Hematopoietic multipotent progenitor cell treated with erythropoietin and hydrocortisone succinate and interleukin-3 and kit ligand, for 8 days (in vitro differentiated cells): ENCODE measurements around the gene KRT80.

ENCODE experiments used
- DNase-seq: peaks from one replicate; pipeline ENCODE4 v3.0.0-alpha.2; 2015

Gene KRT80

DNA sequence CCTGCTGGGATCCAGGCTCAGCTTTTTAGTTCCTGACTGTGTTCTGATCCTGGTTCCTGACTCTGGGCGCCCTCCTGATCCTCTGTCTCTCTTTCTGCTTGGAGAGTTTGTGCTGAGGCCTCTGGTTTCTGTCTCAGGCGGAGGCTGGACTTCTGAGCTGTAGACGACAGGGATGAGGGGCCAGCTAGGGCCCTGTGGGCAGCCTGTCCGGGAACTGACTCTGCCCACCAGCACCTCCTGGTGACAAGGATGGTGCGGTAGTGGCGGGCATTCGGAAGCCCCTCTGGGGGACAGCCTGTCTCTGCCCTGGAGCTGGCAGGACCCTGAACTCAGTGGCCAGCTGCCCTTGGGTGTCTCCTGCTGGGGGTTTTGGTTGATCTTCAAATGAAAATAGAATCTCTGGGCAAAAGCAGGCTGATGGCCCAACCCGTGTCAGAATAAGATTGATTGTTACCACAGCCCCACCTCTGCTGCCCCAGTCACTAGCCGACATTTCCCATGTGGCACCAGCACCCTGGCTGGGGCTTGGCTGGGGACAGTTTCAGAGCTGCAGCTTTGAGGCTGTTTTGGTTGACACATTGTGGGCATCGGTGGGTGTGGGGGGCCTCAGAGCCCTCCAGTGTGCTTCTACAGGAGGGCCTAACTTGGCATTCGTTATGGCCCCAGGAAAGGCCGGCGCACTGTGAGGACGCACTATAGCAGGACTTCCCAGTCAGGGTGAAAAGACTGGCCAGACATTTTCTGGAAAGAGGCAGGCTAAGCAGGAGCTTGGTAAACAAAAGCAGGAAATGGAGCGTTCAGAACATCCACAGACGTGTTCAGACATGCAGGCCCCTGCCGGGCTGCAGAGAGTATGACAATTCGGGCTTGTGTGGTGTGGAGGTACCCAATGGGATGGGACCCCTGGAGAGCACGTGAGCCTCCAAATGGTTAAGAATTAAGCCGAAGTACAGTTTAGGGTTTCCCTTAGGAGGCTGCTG is 16.2 kb downstream of the KRT80 start:
- DNase-seq, result no peak

DNA sequence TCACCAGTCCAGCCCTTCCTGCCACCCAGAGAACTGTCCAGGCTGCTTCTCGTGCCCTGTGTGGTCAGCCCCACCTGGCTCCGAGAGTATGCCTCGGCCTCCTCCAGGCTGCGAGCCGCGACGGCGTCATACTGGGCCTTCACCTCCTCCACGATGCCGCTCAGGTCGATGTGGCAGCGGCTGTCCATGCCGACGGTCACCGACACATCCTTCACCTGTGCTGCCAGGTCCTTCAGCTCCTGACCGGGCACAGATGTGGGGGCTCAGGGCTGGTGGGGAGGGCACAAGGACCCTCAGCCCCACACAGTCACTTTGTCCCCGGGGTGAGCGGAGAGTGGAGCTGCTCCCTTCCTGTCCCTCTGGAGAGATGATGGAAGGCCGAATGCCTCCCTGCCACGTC is 18.3 kb downstream of the KRT80 start:
- no peak for DNase-seq

DNA sequence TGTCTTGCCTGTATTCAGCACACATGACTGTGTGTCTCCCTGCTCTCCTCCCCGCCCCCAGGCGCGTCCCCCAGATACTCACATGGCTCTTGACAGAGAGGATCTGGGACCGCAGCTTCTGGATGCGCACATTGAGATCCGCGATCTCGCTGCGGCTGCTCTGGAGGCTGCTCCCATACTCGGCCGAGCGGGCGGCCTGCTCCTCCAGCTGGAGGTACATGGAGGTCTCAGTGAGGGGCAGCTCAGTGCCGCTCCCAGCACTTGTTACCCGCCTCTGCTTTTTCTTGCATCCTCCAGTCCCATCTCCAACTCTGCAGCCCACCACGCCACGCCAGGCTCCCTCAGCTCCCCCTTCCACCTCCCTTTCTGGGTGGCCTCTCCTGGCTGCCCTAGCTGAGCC is 18.9 kb downstream of the KRT80 start:
- DNase-seq, result no peak

DNA sequence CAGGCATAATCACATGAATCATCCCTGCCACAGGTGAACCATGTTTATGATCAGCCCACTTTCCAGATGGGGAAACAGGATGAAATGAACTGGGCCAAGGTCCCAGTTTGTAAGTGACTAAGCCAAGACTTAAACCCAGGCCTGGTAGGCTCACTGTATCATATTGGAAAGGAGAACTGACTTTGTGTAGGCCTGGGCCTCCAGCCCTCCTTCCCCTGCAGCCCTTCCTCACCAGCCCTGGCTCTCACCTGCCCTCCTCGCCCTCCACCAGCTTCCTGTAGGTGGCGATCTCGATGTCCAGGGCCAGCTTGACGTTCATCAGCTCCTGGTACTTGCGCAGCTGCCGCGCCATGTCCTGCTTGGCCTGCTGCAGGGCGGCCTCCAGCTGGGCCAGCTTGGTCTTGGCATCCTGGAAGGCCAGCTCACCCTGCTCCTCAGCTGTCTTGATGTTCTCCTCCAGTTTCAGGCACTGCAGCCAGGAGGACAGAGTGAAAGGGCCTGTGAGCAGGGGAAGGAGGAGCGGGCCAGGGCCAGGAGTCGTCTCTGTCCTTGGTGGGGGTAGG is 19.8 kb downstream of the KRT80 start:
- no peak for DNase-seq

DNA sequence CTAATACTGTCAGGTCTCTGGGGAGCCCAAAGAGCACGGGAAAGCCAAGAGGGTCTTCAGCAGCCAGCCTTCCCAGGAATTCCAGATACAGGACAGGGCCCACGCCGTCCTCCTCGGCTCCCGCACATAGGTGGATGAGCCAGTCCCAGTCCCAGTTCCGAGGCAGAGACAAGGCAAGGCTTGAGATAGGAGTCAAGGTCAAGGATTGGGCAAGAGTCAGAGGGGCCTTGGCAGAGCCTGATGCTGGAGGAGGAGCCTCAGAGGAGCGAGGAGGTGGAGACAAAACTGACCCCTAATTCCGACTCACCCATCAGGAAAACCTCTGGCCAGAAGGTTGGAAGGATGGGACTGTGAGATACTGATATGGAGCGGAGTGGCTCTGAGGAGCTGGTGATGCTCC is 21.0 kb downstream of the KRT80 start:
- no peak for DNase-seq

DNA sequence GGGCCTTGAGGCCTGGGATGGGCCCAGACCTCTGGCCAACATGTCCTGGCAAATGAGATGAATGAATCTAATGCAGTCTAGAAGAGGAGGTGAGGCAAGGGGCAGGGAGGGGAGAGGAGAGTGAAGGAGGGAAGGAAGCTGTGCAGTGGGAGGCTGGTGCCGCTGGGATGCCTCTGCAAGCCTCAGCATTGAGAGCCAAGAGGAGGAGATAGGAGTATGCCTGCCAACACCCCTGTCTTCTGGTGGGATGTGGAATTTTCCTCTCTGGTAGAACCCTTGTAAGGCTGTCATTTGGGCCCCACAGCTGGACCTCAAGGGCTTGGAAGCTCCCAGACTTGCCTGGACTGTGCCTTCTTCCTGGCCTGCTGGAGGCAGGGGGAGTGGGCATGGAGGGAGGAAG is 21.9 kb downstream of the KRT80 start:
- DNase-seq, result no peak

DNA sequence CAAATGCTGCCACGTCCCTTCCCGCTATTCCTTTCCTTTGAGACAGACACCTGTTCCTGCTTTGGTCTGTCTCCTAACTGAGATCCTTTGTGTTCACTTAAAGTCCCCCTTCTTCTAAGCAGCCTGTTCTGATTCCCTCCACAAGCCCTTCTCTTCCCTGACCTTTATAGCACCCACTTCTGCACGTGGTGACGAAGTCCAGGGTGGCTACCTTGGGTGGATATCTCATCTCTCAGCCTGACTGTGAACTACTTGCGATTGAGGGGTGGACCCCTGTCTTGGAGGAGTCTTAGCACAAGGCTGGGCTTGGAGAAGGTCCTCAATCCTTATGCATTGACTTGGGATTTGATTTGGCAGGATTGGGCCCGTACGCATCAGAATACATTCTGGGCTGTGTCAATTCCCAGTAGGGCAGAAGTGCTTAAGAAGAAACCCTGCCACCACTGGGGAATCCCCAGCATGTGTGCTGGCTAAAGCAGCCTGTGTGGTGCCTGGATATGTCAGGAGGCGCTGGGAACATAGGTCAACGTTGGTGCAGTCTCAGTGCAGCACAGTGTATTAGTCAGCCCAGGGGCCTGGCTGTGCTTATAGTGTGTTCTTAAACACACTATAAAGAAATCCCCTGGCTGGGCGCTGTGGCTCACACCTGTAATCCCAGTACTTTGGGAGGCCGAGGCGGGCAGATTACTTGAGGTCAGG is 23.6 kb downstream of the KRT80 start:
- no peak for DNase-seq

DNA sequence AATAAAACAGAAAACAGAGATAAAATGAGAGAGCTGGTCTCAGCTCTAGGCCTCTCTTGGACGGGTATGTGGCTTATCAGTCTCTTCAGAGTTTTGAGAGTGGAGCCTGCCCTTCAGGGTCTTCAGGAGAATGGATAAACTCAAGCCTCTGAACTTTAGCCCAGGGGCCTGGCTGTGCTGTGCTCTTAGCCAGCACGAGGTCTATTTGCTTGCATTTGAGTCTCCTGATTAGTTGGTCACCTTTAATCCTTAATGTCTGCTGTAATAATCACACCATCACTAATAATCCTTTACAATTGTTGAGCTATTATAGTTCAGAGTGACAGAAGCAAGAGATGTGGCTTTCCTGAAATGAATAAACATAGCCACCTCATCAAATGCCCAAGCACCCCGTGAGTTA is 24.3 kb downstream of the KRT80 start:
- DNase-seq, result no peak

DNA sequence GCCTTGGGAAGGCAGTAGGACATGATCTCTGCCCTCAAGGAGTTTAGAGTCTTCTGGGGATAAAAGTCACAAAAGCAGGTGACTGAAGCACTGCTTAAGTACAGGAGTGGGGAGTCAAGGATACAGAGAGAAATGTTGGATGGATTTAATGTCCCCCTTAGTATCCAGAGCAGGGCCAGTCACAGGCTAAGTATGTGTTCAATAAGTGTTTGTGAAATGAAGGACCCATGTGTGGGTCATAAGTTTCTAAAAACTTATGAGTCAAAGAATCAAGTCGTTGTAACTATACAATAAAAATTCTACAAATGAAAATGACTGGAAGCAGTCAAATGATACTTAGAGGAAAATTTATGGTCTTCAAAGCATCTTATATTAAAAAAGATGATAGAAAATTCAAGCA is 25.1 kb downstream of the KRT80 start:
- no peak for DNase-seq

DNA sequence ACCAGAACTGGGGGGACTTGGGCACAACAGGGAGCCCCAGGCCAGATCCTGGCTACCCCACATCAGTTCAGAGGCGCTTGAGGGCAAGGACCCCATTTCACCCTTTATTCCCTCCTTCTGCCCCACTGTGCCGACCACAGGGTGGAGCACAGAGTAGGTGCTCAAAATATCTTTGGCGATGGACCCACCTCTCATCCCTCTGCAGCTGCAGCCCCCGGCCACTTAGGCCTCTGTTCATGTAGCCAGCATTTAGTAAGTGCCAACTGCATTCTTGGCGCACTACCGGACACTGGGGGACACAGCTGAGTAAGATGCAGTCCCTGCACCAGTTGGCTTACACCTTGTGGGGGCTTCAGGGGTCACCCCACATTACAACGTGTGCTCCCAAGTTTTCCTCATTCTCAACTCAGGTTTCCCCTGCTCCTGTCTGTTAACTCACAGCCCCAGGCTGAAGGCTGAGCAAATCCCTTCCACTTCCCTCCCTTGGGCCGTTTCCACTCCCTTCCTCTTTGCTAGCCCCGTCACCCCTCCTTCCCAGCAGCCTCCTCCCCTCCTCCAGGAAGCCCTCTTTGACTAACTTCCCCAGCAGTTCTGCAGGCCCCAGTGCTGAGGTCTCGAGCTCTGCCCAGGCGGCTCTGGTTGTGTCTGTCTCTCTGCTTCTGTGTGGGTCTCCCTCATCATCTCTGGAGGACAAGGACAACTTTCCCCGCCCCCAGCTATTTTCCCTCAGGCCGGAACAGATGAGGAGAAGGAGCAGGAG is 26.5 kb downstream of the KRT80 start:
- DNase-seq, result no peak

DNA sequence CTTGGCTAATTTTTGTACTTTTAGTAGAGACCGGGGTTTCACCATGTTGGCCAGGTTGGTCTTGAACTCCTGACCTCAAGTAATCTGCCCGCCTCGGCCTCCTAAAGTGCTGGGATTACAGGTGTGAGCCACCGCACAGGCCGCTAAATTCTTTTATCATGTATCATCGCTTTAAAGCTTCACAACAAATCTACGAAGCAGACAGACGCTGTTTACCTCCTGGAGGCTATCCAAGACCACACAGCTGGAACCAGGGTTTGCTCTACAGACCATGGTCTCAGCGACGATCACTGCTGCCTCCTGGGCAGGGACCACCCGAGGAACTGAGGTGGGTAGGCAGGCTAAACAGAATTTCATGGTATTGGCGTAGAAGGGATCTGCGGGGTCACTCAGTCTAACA is 27.2 kb downstream of the KRT80 start:
- DNase-seq, result no peak

DNA sequence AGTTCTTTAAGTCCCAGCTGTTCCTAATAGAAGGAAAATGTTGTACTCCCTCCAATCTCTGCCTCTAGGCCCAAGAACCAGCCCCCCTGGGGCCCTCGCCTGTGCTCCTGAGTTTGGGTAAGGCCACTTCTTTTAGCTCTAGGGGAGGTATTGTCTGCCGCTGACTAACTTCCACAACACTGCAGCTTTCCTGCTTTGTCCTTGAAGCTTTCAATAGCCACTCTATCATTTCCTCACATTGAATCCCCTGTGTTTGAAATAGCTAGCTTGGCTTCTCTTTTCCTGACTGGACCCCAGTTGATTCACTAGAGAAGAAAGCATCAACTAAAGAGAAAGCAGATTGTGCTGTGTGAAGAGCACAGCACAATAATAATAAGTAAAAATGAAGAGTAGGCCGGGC is 28.8 kb downstream of the KRT80 start:
- DNase-seq, result no peak

DNA sequence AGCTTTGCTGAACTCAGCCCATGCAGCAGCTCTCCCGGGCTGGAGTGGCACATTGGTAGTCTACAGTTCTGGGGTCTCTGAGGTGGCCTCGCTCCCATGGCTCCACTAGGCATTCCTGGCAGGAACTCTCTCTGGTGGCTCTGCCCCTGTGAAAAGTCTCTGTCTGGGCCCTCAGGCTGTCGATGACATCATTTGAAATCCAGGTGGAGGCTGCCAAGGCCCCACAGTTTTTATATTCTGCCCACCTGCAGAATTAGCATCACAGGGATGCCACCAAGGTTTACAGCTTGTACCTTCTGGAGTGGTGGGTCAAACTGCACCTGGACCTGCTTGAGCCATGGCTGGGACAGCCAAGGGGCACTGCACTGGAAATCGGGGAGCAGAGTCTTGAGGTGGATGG is 31.6 kb downstream of the KRT80 start:
- DNase-seq, result no peak

DNA sequence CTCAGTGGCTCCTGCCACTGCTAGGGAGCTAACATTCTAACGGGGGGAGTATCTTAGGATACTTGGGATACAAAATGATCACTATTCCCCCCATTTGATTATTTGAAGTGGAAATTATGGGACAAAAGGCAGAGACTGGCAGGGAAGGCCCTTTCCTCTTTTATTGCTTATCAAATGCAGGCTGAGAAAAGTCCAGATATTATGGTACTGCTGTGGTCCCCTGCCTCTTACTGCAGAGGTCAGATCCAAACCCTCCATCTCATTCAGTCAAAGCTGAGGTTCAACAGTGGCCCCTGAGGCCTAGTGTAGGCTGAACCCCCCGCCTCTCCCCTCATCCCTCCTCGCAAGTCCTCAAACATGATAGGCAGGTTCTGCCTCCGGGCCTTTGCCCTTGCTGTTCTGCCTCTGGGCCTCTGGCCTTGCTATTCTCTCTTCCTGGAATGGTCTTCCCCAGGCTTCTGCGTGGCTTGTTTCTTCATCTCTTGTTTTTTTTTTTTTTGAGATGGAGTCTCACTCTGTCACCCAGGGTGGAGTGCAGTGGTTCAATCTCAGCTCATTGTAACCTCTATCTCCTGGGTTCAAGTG is 34.2 kb downstream of the KRT80 start:
- no peak for DNase-seq

DNA sequence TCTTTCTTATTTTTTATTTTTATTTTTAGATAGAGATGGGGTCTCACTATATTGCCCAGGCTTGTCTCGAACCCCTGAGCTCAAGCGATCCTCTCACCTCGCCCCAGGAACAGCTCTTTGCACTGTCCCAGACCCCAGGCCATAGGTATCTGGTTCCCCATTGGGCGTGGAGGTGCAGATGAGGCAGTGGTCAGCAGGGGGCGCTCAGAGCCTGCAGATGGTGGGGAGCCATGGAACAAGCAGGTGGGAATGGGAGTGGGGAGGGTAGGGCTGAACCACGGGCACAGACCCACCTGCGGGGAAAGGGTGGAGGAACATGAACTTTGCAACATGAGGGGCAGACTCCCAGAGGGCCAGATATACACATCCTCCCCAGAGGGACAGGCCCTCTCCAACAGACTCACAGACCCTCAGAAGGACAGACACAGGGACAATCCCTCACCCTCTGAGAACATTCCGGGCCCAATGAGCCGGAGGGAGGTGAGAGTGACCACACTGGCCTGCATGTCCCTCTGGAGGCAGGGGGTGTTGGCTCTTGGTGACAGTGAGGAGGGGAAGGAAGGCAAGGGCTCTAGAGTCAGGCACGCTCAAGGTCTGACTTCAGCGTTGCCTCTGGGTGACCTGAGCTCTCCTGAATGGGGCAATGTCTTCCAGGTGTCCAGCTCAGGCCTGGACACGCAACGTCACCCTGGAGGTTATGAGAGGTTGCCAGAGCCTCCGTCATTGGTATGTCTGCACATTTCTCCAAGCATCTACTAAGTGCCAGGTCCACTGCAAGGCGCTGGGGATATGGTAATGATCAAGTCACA is 34.9 kb downstream of the KRT80 start:
- DNase-seq, result peak; percentile 62

DNA sequence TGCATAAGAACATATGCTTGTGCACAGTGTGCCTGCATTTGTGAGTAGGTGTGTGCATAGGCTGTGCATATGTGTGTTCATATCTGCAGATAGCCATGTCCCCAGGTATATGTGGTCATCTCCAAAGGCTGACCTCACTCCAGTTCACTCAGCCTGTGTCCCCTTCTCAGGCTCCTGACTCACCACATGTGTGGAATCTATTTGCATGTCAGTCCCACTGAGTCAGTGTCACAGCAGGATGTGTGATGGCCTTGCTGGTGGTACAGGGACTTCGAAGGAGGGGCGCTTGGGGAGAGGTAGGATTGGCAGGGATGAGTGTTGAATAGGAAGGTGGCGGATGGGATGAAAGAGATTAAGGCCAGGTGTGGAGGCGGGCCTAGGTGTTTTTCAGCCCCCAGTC is 35.5 kb downstream of the KRT80 start:
- DNase-seq, result no peak

DNA sequence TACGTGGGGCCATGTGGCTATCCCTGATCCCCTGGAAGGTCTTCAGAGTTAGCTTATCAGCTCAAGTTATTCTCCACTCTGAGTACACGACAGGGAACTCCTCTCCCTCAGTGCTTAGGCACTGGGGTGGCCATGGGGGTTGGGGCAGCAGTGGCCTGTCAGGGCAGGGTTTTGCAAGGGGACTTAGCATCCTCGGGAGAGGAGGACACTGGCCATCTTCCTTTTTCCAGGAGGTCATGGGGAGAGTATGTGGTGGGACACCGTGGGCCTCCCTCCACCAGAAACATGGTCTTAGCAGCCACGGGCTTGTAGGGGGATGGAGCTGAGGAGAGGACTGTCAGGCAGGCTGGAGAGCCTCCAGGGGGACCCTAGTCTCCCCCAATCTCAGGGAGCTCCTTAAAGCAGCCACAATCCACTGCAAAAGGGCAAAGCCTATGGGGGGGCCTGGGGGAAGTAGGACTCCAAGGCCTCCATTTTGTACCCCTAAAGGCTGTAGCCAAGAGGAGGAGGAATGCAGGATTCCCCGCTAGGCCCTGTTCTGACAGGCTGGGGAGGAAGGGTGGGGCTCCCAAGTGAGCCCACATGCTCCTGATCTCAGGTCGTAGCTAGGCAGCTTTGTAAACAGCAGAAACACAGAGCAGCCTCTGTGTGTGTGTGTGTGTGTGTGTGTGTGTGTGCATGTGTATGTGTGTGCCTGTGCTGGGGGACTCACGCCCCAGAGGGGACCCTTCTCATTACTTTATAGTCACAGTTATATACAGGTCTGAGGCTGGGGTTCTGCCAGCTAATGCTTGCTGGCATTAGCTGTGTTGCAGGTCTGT is 36.6 kb downstream of the KRT80 start:
- peak; percentile 41 for DNase-seq

DNA sequence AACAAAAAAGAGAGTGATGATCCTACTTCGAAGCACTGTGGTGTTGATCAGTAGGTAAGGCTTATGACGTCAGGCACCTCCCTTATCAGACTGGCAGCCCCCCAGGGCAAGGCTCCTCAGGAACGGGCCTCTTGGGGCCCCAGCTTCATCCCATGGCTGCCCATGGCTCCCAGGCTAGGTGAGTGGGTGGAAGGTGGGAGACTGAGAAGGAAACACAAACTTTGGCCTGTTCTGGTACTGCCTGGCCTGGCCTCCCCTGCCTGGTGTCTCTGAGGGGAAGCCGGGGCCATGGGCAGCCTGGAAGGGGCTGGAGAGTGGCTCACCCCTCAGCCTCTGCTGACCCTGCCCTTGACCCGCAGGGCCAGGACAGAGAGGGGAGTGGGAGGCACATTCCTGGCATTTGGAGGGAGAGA is 38.9 kb downstream of the KRT80 start:
- DNase-seq, result no peak

DNA sequence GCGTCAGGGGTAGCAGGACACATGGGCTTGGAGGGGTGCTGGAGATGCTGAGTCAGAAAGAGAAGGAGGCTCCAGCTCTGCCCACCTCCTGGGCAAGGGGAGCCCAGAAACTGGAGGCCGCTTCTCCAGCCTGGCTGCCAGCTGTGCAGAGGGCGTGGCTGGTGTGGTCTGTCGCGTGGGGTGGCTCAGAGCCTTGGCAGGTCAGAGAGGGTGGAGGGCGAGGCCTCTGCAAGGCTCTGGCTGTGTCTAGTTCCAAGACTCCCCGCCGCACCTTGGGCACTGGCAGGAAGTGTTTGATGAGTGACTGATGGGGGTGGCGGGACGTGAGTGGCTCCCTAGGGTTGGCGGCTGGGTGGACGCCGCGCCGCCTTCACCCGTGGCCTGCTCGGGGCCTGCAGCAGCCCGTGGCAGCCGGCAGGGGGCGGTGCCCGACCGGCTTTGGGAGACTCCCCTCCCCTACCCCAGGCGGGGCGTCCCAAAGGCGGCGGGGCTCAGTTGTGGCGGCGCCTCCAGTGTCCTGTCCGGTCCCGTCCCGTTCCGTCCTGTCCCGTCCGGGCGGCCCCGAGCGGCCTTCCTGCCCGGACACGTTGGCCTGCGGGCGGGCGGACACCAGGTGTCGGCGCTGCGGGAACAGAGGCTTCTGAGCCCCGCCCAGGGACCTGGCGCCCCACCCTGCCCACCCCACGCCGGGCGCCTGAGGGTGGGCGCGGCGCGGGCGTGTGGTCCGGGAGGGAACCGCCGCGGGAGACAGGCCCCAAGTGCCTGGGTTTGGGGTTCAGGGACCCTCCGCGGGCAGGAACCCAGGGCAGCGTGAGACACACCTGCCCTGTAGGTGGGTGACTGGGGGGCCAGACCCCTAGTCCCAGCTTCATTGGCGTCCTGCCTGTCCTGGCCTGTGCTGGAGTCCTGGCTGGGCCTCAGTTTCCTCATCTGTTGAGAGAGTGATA is 39.7 kb downstream of the KRT80 start:
- peak; percentile 68 for DNase-seq
